22Rv1 (cell line): ENCODE data around the gene KIRREL3.

Source experiments
- CTCF ChIP-seq: fragments of 450-650 bp; IDR thresholded peaks from 2 replicates; pipeline ENCODE4 v1.5.1; 2017; ENCODE audit warnings: mild to moderate bottlenecking
- ZFX ChIP-seq: fragments of 450-650 bp; IDR thresholded peaks from 2 replicates; pipeline ENCODE4 v1.6.1; 2017; ENCODE audit warnings: antibody characterized with exemption, borderline replicate concordance

GRCh38 chr11:126585774-126586491, 414.6 kb downstream of the KIRREL3 start:
- TF ChIP-seq CTCF (no peak), ZFX (no peak)
